ENCODE results near the gene CCNK. TPM values are rescaled to one million over a fixed set of nuclear protein-coding genes. Genes with fewer than 3 reads are reported as not detected.

The CCNK gene
- polyA plus RNA-seq, 12 donors: 30.7 to 71.1 (median 36.8) TPM; not detected in 1

DNA sequence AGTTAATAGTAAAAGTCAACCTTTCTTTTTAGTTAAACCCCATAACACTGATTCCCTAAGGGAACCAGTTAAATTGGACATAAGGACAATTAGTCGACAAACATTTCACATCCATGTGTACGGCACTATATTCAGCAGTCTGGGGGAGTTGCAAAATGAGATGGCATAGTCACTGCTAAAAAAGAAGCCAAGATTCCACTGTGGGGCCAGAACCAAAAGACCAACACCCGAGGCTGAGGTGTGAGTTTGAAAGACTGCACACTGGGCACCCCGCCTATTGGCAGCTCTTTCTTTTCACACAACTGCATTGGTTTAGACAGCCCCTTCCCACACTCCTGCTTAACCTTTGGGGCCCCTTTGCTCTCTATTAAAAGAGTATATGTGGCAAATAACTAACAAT lies 17.2 kb upstream of the CCNK start:
- no peak for DNase-seq

DNA sequence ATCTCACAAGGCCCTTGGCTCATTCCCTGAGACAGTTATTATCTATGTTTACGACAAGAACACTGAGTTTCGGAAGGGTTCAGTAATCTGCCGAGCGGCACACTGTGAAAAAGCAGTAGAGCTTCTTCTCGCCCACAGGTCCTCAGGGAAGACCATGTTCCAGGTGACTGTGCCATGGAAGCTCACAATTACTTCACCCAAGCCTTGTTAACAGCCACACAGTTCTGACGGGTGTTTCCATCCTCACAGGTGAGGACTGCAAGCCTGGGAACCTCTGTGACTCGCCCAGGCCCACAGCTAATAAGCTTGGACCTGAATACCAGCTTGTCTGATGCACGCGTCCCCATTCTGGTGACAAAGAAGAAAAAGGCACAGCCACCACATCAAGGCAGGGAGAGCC lies 15.9 kb upstream of the CCNK start:
- no peak for DNase-seq

GRCh38 chr14:99466758-99467157 lies 14.5 kb upstream of the CCNK start:
- DNase-seq: no peak

- DNase-seq: no peak
Observed at GRCh38 chr14:99467336-99468078, 13.7 kb upstream of the CCNK start.

- DNase-seq: no peak
Observed at GRCh38 chr14:99468081-99468480, 13.1 kb upstream of the CCNK start.

- no peak for DNase-seq
Observed at GRCh38 chr14:99468836-99469592, 12.2 kb upstream of the CCNK start.

DNA sequence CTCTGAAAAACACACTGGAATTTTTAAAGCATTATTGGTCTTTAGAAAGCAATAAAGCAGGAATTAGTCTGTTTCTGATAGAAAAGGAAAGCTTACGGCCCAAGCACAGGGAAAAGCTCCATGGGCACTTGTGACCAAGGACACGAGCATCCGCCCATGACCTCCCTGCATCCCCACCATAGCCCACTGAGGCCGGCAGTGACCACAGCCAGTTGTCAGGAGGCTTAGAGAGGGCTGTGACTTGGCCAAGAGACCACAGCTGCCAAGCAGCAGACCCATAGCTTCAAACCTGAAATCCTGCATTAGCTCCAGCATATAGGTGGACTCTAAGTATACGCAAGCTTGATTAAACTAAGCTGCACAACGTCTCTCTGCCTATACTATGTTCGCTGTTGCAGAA lies 9.5 kb upstream of the CCNK start:
- DNase-seq: no peak

DNA sequence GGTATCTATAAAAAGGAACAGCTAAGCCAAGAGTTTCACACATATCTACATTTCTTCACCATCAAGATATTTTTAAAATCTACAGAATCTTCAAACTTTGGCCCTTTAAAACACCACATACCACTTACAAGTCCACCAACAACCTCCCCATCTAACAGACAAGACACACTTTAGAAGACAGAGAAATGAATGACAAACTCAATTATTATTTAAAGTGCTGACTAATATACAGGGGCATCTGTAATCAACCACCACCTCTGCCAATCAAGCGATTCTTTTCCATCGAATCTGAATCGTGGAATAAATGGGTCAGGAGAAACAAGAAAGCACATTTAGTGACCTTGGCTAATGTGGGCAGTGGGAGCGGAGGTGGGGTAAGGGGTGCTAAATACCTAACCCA lies 8.3 kb upstream of the CCNK start:
- DNase-seq: no peak

- DNase-seq: no peak
Observed at GRCh38 chr14:99473458-99473857, 7.8 kb upstream of the CCNK start.

GRCh38 chr14:99475179-99475578 lies 6.0 kb upstream of the CCNK start:
- DNase-seq: no peak

DNA sequence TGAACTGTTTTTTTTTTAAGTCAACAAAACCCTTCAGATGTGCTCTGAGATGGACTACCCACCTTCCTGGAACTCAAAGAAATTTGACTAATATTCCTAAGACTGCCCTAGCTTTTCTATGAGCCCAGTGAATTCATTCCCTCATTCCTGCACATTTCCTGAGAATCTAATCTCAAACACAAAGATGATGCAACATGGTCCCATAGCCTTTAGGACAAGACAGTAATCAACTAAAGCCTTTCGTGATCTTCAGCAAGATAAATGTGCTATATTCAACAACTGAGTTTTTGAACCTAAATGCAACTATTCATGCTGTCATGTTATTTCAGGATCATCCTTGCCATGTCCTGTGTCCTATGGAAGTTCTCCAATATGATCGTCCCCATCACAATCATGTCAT lies 5.5 kb upstream of the CCNK start:
- DNase-seq: no peak

GRCh38 chr14:99476864-99477263 lies 4.3 kb upstream of the CCNK start:
- DNase-seq: no peak

- no peak for DNase-seq
Observed at GRCh38 chr14:99478128-99478527, 3.1 kb upstream of the CCNK start.

DNA sequence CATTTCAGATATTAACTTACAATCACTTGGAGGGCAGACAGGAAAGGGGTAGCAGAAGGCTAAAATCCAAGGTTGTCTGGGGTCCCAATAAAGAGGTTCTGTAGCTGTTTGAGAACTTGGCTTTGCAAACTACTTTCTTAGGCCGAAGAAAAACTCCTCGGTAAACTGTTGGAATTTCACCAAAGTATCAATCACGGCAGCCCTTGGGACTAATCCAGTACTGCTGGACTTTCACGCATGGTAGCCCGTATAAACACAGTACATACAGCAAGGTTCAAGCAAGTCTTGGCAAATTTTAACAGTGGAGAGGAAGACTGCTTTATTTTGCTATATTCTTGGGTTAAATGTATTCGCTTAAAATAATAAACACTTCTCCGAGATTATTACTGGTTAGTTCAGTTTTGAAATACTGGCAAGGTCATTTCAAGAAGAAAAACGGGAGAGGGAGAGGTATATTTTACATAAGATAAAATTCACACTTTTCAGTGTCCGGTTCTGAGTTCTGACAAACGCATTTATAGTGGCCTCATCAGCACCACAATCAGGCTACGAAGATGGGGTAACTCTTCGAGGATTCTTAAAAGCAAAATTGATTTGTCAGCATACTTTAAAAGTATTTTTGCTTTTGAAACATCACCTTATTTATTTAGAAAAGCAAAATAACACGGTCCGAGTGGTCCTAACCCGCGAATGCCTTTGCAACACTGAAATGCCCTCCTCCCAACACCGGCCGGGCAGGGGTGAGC lies 1.9 kb upstream of the CCNK start:
- DNase-seq: no peak

GRCh38 chr14:99479906-99480869 lies 1.0 kb upstream of the CCNK start, which contains the start of gene SETD3:
SETD3 (minus strand) TSS chr14:99480859; CDS start chr14:99465805, 15,054 bp downstream.
- DNase-seq: peak; percentile 45

DNA sequence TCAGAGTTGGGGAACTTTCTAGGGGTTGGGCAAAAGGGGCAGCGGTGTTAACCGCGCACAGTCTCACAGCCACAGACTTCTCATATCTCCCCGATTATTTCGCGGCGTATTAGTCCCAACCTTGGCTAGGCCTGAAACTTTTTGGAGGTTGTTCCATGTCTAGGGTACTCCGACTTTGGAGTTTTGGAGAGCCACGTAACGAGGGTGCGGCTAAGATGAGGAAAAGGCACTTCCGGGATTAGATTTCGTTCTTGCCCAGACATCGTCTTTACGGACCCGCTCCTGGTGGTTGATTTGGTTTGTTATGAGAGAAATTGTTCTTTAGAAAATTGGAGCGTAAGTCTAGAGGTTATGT lies 513 bp downstream of the CCNK start:
- peak; percentile 27 for DNase-seq

- DNase-seq: no peak
Observed at GRCh38 chr14:99484106-99484505, 2.9 kb downstream of the CCNK start.

GRCh38 chr14:99497341-99497740 lies 16.1 kb downstream of the CCNK start:
- DNase-seq: no peak

- no peak for DNase-seq
Observed at GRCh38 chr14:99497894-99498293, 16.7 kb downstream of the CCNK start.

- DNase-seq: no peak
Observed at GRCh38 chr14:99502989-99503421, 21.8 kb downstream of the CCNK start.

- DNase-seq: no peak
Observed at GRCh38 chr14:99503848-99504453, 22.7 kb downstream of the CCNK start.
